OCI-LY7 (cell line): Measurements from ENCODE around the gene NDUFS8.

ENCODE experiments used
- EZH2phosphoT487 ChIP-seq: fragments of 200-600 bp; sonication (generic); IDR thresholded peaks from 2 replicates; pipeline ENCODE4 v1.6.1; 2018; ENCODE audit warnings: low read depth, borderline replicate concordance, mild to moderate bottlenecking, mixed run types, antibody characterized with exemption, low read length, moderate library complexity, mixed read lengths
- TF ChIP-seq, protein P1 (sequence below): fragments of 200-600 bp; sonication (generic); conservative IDR thresholded peaks from 2 replicates; pipeline ENCODE4 v1.5.1; 2014; ENCODE audit warnings: mild to moderate bottlenecking, antibody characterized with exemption, low read length, moderate library complexity, mixed read lengths

DNA sequence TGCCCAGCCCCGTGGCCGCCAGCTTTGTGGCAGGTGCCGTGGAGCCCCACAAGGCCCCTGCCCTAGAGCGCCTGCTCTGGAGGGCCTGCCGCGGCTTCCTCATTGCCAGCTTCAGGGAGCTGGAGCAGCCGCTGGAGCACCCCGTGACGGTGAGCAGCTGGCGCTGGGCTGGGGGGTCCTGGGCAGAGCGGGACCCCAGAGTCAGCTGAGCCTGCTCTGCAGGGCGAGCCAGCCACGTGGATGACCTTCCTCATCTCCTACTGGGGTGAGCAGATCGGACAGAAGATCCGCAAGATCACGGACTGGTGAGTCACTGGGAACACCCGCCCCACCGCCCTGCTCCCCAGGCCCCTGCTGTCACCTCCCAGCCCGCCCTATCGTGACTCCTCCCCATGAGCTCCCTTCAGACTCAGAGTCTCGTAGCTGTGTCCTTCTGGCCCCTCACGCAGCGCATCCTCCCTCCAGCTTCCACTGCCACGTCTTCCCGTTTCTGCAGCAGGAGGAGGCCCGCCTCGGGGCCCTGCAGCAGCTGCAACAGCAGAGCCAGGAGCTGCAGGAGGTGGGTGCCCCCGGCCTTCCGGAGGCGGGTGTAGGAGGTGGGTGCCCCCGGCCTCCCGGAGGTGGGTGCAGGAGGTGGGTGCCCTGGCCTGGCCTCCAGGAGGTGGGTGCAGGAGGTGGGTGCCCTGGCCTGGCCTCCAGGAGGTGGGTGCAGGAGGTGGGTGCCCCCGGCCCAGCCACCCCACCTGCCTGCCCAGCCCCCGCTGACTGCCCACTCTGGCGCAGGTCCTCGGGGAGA is 13.1 kb downstream of the NDUFS8 start:
- TF ChIP-seq, protein P1, sequence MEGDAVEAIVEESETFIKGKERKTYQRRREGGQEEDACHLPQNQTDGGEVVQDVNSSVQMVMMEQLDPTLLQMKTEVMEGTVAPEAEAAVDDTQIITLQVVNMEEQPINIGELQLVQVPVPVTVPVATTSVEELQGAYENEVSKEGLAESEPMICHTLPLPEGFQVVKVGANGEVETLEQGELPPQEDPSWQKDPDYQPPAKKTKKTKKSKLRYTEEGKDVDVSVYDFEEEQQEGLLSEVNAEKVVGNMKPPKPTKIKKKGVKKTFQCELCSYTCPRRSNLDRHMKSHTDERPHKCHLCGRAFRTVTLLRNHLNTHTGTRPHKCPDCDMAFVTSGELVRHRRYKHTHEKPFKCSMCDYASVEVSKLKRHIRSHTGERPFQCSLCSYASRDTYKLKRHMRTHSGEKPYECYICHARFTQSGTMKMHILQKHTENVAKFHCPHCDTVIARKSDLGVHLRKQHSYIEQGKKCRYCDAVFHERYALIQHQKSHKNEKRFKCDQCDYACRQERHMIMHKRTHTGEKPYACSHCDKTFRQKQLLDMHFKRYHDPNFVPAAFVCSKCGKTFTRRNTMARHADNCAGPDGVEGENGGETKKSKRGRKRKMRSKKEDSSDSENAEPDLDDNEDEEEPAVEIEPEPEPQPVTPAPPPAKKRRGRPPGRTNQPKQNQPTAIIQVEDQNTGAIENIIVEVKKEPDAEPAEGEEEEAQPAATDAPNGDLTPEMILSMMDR = no peak
- TF ChIP-seq EZH2phosphoT487 = no peak
